PC-9 (cell line): ENCODE results near the gene OLR1. TPM values are rescaled to one million over a fixed set of nuclear protein-coding genes. Genes with fewer than 3 reads are reported as not detected.

ENCODE experiments used
- BruUV-seq: library from RNA; stranded (reverse); fragments of 400-500 nt; replicated peaks from 2 replicates; lab custom pipeline; 2021; lab: Mats Ljungman, UMichigan
- CTCF ChIA-PET: fragments of 300-600 bp; sonication (Branson Sonifier 250); formaldehyde crosslinking; loops from one replicate; lab custom pipeline; 2022; ENCODE audit warnings: antibody characterized with exemption; lab: Charles Lee
- POLR2A ChIA-PET: fragments of 300-600 bp; sonication (Branson Sonifier 250); formaldehyde crosslinking; loops from one replicate; lab custom pipeline; 2022; ENCODE audit warnings: antibody characterized with exemption; ENCODE audit not compliant: unreplicated experiment; lab: Charles Lee
- DNase-seq, 2 experiments: peaks; one replicate each; pipeline versions ENCODE4 v3.0.0 to v3.0.0-alpha.2; 2015 to 2022; ENCODE audit warnings: mixed read lengths in 1 of 2
- H2AFZ ChIP-seq: fragments of 200-600 bp; sonication (generic); 2 replicates; pipeline ENCODE4 v1.8.1; 2017; ENCODE audit warnings: antibody characterized with exemption
- H3F3A ChIP-seq: fragments of 200-600 bp; sonication (generic); 2 replicates; pipeline ENCODE4 v1.8.1; 2017; ENCODE audit warnings: antibody characterized with exemption, mild to moderate bottlenecking, low read depth; ENCODE audit not compliant: insufficient read depth
- H3K27ac ChIP-seq: fragments of 200-600 bp; sonication (generic); 2 replicates; pipeline ENCODE4 v1.6.1; 2016; ENCODE audit warnings: mixed run types
- H3K27me3 ChIP-seq: fragments of 200-600 bp; sonication (generic); 2 replicates; pipeline ENCODE4 v1.6.1; 2016; ENCODE audit warnings: low read depth, mixed run types; ENCODE audit not compliant: insufficient read depth
- H3K36me3 ChIP-seq: fragments of 200-600 bp; sonication (generic); 2 replicates; pipeline ENCODE4 v1.6.1; 2016; ENCODE audit warnings: low read depth, mixed run types
- H3K4me1 ChIP-seq: fragments of 200-600 bp; sonication (generic); replicated peaks from 2 replicates; pipeline ENCODE4 v1.6.1; 2016; ENCODE audit warnings: mixed run types; ENCODE audit not compliant: insufficient read depth
- H3K4me2 ChIP-seq: fragments of 200-600 bp; sonication (generic); 2 replicates; pipeline ENCODE4 v1.6.1; 2017; ENCODE audit warnings: mixed run types
- H3K4me3 ChIP-seq: fragments of 200-600 bp; sonication (generic); 2 replicates; pipeline ENCODE4 v1.6.1; 2016; ENCODE audit warnings: mixed run types
- H3K79me2 ChIP-seq: fragments of 200-600 bp; sonication (generic); 2 replicates; pipeline ENCODE4 v1.6.1; 2017; ENCODE audit warnings: low read depth, mixed run types
- H3K9me2 ChIP-seq: fragments of 200-600 bp; sonication (generic); 2 replicates; pipeline ENCODE4 v1.8.1; 2017; ENCODE audit warnings: mild to moderate bottlenecking; ENCODE audit not compliant: insufficient read depth
- H3K9me3 ChIP-seq: fragments of 200-600 bp; sonication (generic); 2 replicates; pipeline ENCODE4 v1.8.1; 2016; ENCODE audit warnings: low read depth; ENCODE audit not compliant: insufficient read depth
- H4K20me1 ChIP-seq: fragments of 200-600 bp; sonication (generic); 2 replicates; pipeline ENCODE4 v1.8.1; 2017; ENCODE audit not compliant: insufficient read depth
- EZH2 ChIP-seq: fragments of 200-600 bp; sonication (generic); IDR thresholded peaks from 2 replicates; pipeline ENCODE4 v1.8.0; 2017; ENCODE audit warnings: antibody characterized with exemption, low read depth
- intact Hi-C: fragments of 100-400 bp; cut with micrococcal nuclease; formaldehyde crosslinking; loops from one replicate; pipeline ENCODE4 v1.10.0; 2022; ENCODE audit not compliant: unreplicated experiment
- total RNA-seq: library from RNA; stranded (reverse); gene quantifications from 2 replicates; pipeline ENCODE4 v1.2.3, GENCODE V29; 2021
- TF ChIP-seq, protein P1 (sequence below): fragments of 200-600 bp; sonication (generic); conservative IDR thresholded peaks from 2 replicates; pipeline ENCODE4 v1.6.1; 2017; ENCODE audit warnings: mixed run types, antibody characterized with exemption, mild to moderate bottlenecking, moderate library complexity

OLR1 gene
- total RNA-seq, 1 experiment from 2014 or later: 22.4 TPM

DNA sequence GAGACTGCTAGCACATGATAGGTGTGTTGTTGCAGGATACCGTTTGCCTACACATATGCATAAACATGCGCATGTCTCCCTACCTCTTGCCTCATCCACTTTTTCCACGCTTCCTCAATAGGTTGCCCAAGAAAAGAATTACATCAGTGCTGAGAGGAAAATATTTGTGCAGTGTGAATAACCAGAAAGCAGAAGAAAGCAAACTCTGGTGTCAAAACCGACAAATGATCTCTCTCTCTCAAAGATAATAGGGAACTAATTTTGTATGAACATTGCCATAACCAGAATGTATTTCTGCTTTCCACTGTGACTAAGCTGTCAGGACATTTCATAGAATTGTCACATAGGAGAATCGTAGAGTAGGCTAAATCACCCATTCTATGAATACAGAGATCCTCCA lies 43.2 kb downstream of the OLR1 start:
- CTCF ChIA-PET: no interaction called here

DNA sequence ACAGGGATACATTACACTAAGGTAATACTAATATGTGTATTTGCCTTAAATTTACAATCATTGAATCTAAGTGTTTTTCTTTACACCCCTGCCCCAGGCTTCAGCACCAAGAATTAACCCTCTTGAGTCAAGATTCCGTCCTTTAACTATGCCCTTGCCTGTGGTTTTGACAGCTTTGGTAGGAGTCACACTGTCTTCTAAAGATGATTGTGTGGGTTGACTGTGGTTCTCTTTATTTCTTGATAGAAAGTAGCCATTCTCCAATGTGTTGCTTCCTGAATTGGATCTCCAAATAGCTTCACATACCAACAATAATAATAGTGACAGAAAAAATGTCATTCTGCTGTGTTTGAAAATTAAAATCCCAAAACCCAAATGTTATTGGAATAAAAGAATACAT lies 45.5 kb downstream of the OLR1 start:
- DNase-seq: no peak
- no TSS peak for BruUV-seq
- ChIA-PET POLR2A (interaction anchor here (0.7 kb wide), 1 partner anchor 34 kb away, joined by 3 read pairs; no protein-coding TSS in a partner anchor), CTCF (no interaction called here)
- Histone ChIP-seq H3K4me3 (no peak overlapping the region), H3K4me2 (no peak overlapping the region), H3K27ac (no peak overlapping the region), H3F3A (no peaks in the 10 kb centered on the region), H3K4me1 (peaks cover 12% of the 10 kb centered on the region), H3K79me2 (no peaks in the 10 kb centered on the region), H4K20me1 (no peaks in the 10 kb centered on the region), H2AFZ (no peak overlapping the region), H3K36me3 (no peaks in the 10 kb centered on the region), H3K9me2 (no peaks in the 10 kb centered on the region), H3K27me3 (no peaks in the 10 kb centered on the region), H3K9me3 (no peaks in the 10 kb centered on the region)
- TF ChIP-seq, protein P1, sequence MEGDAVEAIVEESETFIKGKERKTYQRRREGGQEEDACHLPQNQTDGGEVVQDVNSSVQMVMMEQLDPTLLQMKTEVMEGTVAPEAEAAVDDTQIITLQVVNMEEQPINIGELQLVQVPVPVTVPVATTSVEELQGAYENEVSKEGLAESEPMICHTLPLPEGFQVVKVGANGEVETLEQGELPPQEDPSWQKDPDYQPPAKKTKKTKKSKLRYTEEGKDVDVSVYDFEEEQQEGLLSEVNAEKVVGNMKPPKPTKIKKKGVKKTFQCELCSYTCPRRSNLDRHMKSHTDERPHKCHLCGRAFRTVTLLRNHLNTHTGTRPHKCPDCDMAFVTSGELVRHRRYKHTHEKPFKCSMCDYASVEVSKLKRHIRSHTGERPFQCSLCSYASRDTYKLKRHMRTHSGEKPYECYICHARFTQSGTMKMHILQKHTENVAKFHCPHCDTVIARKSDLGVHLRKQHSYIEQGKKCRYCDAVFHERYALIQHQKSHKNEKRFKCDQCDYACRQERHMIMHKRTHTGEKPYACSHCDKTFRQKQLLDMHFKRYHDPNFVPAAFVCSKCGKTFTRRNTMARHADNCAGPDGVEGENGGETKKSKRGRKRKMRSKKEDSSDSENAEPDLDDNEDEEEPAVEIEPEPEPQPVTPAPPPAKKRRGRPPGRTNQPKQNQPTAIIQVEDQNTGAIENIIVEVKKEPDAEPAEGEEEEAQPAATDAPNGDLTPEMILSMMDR: no peak
- no peak for TF ChIP-seq EZH2
- intact Hi-C loops: no loop called here

More for the DNA sequence above, 43.2 kb downstream of the OLR1 start:
- intact Hi-C loops: no loop called here
- H3K4me3 ChIP-seq: no peak overlapping the region
- peaks cover 6% of the 10 kb centered on the region; the same call in 1 of the 2 replicates for H3F3A ChIP-seq
- no peak for DNase-seq
- peaks cover 18% of the 10 kb centered on the region for H3K4me1 ChIP-seq
- POLR2A ChIA-PET: interaction anchor here (0.5 kb wide), 1 partner anchor 680 kb away, joined by 5 read pairs; no protein-coding TSS in a partner anchor
- H3K9me3 ChIP-seq: no peaks in the 10 kb centered on the region
- H4K20me1 ChIP-seq: no peaks in the 10 kb centered on the region
- no TSS peak for BruUV-seq
- H3K27me3 ChIP-seq: no peaks in the 10 kb centered on the region
- no peaks in the 10 kb centered on the region for H3K36me3 ChIP-seq
- no peak overlapping the region for H3K27ac ChIP-seq
- H3K79me2 ChIP-seq: no peaks in the 10 kb centered on the region
- no peak overlapping the region for H3K4me2 ChIP-seq
- H3K9me2 ChIP-seq: no peaks in the 10 kb centered on the region
- TF ChIP-seq, protein P1: no peak
- no peak for TF ChIP-seq EZH2
- no peak overlapping the region for H2AFZ ChIP-seq

DNA sequence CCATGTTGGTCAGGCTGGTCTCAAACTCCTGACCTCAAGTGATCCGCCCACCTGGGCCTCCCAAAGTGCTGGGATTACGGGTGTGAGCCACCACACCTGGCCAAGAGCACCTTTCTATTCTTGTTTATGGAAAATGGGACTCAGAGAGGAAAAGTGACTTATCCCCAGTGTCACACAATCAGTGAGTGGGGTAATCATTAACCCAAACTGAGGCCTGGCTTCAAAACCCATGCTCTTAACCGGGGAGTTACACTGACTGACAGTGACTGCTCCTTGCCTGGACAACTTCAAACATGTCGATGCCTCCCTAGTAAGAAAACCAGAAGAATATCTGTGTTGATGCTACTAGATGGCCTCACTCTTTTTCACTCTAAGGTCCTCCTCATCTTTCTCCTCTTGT lies 49.2 kb downstream of the OLR1 start:
- ChIA-PET POLR2A (no interaction called here), CTCF (no interaction called here)
- Histone ChIP-seq H3K9me3 (no peaks in the 10 kb centered on the region), H2AFZ (no peak overlapping the region), H3K79me2 (no peaks in the 10 kb centered on the region), H3K36me3 (no peaks in the 10 kb centered on the region), H3K4me2 (no peak overlapping the region), H4K20me1 (no peaks in the 10 kb centered on the region), H3F3A (no peaks in the 10 kb centered on the region), H3K4me1 (no peaks in the 10 kb centered on the region), H3K4me3 (no peak overlapping the region), H3K9me2 (no peaks in the 10 kb centered on the region), H3K27ac (no peak overlapping the region), H3K27me3 (no peaks in the 10 kb centered on the region)
- intact Hi-C loops: no loop called here
- BruUV-seq: no TSS peak
- TF ChIP-seq EZH2: no peak
- TF ChIP-seq, protein P1: no peak
- no peak for DNase-seq
